A673 (cell line): ENCODE data around the gene PHACTR4.

ENCODE experiments used
- CTCF ChIP-seq: fragments of 300-800, 200-600 bp; sonication (generic); conservative IDR thresholded peaks from 2 replicates; pipeline ENCODE4 v1.5.1; 2017; ENCODE audit warnings: low read depth, mild to moderate bottlenecking, antibody characterized with exemption, low read length, moderate library complexity, mixed read lengths
- EZH2 ChIP-seq: fragments of 200-600 bp; sonication (generic); IDR thresholded peaks from 2 replicates; pipeline ENCODE4 v1.6.1; 2017; ENCODE audit warnings: borderline replicate concordance, low read depth, mild to moderate bottlenecking, mixed read lengths, antibody characterized with exemption, low read length; ENCODE audit not compliant: poor library complexity, severe bottlenecking

- TF ChIP-seq CTCF (no peak), EZH2 (no peak)
These were observed 147.0 kb downstream of the PHACTR4 start for GRCh38 chr1:28516518-28516956.
